MG63 (cell line): ENCODE data around the gene FURIN. TPM values are rescaled to one million over a fixed set of nuclear protein-coding genes. Genes with fewer than 3 reads are reported as not detected.
"Not testable (repeated sequence)": the region's sequence is repeated elsewhere in the genome, so short reads cannot be mapped to it uniquely, and the experiment has no call there.

Source experiments
- DNase-seq: peaks from one replicate; pipeline ENCODE4 v3.0.0-alpha.2; 2020
- H3K27me3 ChIP-seq: fragments of 250-450 bp; sonication (Bioruptor Pico); 2 replicates; pipeline ENCODE4 v1.5.1; 2020; ENCODE audit warnings: mild to moderate bottlenecking, moderate library complexity
- H3K36me3 ChIP-seq: fragments of 250-450 bp; sonication (Bioruptor Pico); 2 replicates; pipeline ENCODE4 v1.5.1; 2020; ENCODE audit warnings: mild to moderate bottlenecking, moderate library complexity
- H3K4me3 ChIP-seq: fragments of 250-450 bp; sonication (Bioruptor Pico); 2 replicates; pipeline ENCODE4 v1.5.1; 2020; ENCODE audit warnings: mild to moderate bottlenecking, moderate library complexity
- H3K9me3 ChIP-seq: fragments of 250-450 bp; sonication (Bioruptor Pico); 2 replicates; pipeline ENCODE4 v1.5.1; 2020; ENCODE audit warnings: mild to moderate bottlenecking, moderate library complexity
- total RNA-seq: library from RNA; depleted of rRNA; stranded (reverse); fragments of >200 nt; shearing (Covaris generic); gene quantifications from 2 replicates; pipeline ENCODE4 v1.2.3, GENCODE V29; 2014; ENCODE audit warnings: low replicate concordance

FURIN gene
- total RNA-seq, 1 experiment from 2014 or later = 19.3 TPM

DNA sequence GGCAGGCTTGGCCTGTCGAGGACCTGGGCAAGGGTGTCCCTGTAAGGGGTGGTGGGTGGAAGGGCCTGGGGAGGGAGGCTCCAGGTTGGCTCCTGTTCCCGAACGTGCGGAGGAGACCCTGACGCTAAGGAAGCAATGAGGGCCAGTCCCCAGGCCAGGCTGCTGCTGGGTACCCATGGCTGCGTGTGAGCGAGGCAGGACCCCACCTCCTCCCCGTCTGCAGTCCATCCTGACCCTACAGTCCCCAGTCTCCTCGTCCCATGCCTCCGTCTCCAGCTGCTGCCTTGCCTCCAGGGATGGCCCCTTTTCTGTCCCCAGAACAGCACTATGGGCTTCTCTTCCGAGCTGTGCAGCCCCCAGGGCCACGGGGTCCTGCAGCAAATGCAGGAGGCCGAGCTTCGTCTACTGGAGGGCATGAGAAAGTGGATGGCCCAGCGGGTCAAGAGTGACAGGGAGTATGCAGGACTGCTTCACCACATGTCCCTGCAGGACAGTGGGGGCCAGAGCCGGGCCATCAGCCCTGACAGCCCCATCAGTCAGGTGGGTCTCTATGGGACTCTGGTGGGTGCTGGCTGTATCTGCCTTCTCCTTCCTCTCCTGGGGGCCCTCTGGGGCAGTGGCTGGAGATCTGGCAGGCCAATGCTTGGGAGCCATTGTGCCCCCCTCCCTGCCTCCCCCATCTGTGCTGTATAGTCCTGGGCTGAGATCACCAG, 16.5 kb downstream of the FURIN start:
- H3K4me3 ChIP-seq = peak overlapping the region; percentile 37
- DNase-seq = no peak
- no peaks in the 10 kb centered on the region for H3K27me3 ChIP-seq
- no peaks in the 10 kb centered on the region for H3K9me3 ChIP-seq
- peaks cover 3% of the 10 kb centered on the region; the same call in 1 of the 2 replicates for H3K36me3 ChIP-seq

- Histone ChIP-seq H3K4me3 (no peak overlapping the region), H3K9me3 (no peaks in the 10 kb centered on the region), H3K36me3 (no peaks in the 10 kb centered on the region; the same call in 1 of the 2 replicates), H3K27me3 (no peaks in the 10 kb centered on the region)
- peak; percentile 65 for DNase-seq
Observed at GRCh38 chr15:90885432-90886290, 17.3 kb downstream of the FURIN start.

DNA sequence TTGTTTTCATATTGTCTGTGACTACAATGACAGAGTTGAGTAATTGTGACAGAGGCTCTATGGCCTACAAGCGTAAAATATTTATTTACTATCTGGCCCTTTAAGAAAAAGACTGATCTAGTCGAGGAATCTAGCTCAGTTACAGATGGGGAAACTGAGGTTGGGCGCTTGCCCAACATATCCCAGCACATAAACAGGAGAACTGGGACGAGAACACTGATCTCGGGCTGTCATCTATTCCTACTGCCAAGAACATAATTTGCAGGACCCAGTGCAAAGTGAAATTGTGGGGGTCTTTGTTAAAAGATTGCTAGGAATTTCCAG, 17.9 kb downstream of the FURIN start:
- H3K4me3 ChIP-seq = no peak overlapping the region
- no peaks in the 10 kb centered on the region; the same call in 1 of the 2 replicates for H3K36me3 ChIP-seq
- H3K27me3 ChIP-seq = no peaks in the 10 kb centered on the region
- H3K9me3 ChIP-seq = no peaks in the 10 kb centered on the region
- DNase-seq = no peak

- H3K36me3 ChIP-seq = no peaks in the 10 kb centered on the region
- no peak overlapping the region for H3K4me3 ChIP-seq
- no peak for DNase-seq
- no peaks in the 10 kb centered on the region for H3K27me3 ChIP-seq
- no peaks in the 10 kb centered on the region for H3K9me3 ChIP-seq
Observed at GRCh38 chr15:90887037-90887481, 18.7 kb downstream of the FURIN start.

DNA sequence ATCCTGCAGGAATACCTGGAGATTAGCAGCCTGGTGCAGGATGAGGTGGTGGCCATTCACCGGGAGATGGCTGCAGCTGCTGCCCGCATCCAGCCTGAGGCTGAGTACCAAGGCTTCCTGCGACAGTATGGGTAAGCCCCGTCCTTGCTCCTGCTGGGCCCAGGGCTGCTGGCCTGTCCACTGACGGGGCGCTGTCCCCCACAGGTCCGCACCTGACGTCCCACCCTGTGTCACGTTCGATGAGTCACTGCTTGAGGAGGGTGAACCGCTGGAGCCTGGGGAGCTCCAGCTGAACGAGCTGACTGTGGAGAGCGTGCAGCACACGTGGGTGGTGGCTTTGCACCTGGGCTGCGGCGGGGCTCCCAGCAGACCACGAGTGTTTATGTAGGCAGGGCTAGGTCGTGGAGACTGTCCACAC, 20.9 kb downstream of the FURIN start:
- DNase-seq = no peak

DNA sequence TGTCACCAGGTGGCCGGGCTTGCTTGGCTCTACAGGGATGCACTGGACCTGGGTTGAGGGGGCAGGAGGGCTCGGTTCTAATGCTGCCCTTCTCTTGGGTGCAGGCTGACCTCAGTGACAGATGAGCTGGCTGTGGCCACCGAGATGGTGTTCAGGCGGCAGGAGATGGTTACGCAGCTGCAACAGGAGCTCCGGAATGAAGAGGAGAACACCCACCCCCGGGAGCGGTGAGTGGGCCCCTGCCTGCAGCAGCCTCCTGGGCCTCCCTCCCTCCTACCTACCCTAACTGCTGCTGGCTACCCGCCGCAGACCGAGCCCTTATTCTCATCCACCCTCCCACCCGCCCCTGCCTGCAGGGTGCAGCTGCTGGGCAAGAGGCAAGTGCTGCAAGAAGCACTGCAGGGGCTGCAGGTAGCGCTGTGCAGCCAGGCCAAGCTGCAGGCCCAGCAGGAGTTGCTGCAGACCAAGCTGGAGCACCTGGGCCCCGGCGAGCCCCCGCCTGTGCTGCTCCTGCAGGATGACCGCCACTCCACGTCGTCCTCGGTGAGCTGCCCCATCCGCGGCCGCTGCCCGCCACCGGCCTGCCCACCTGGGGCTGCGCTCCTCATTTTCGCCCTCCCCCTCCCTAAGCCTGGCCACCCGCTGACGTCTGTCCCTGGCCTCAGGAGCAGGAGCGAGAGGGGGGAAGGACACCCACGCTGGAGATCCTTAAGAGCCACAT, 21.5 kb downstream of the FURIN start:
- H3K4me3 ChIP-seq = no peak overlapping the region
- H3K27me3 ChIP-seq = no peaks in the 10 kb centered on the region
- DNase-seq = no peak
- no peaks in the 10 kb centered on the region for H3K9me3 ChIP-seq
- no peaks in the 10 kb centered on the region for H3K36me3 ChIP-seq

More for the DNA sequence above, 20.9 kb downstream of the FURIN start:
- H3K9me3 ChIP-seq = no peaks in the 10 kb centered on the region
- H3K4me3 ChIP-seq = no peak overlapping the region
- H3K36me3 ChIP-seq = no peaks in the 10 kb centered on the region
- no peaks in the 10 kb centered on the region for H3K27me3 ChIP-seq

- no peaks in the 10 kb centered on the region for H3K36me3 ChIP-seq
- no peaks in the 10 kb centered on the region for H3K9me3 ChIP-seq
- no peaks in the 10 kb centered on the region for H3K27me3 ChIP-seq
- no peak for DNase-seq
- H3K4me3 ChIP-seq = no peak overlapping the region
Observed at GRCh38 chr15:90890839-90891238, 22.5 kb downstream of the FURIN start.

- no peaks in the 10 kb centered on the region for H3K27me3 ChIP-seq
- no peaks in the 10 kb centered on the region for H3K9me3 ChIP-seq
- H3K4me3 ChIP-seq = no peak overlapping the region
- DNase-seq = no peak
- no peaks in the 10 kb centered on the region for H3K36me3 ChIP-seq
Observed at GRCh38 chr15:90891346-90891949, 23.1 kb downstream of the FURIN start.

- H3K36me3 ChIP-seq = no peaks in the 10 kb centered on the region
- no peaks in the 10 kb centered on the region for H3K27me3 ChIP-seq
- DNase-seq = no peak
- H3K9me3 ChIP-seq = no peaks in the 10 kb centered on the region
- no peak overlapping the region for H3K4me3 ChIP-seq
Observed at GRCh38 chr15:90892023-90892422, 23.6 kb downstream of the FURIN start.

DNA sequence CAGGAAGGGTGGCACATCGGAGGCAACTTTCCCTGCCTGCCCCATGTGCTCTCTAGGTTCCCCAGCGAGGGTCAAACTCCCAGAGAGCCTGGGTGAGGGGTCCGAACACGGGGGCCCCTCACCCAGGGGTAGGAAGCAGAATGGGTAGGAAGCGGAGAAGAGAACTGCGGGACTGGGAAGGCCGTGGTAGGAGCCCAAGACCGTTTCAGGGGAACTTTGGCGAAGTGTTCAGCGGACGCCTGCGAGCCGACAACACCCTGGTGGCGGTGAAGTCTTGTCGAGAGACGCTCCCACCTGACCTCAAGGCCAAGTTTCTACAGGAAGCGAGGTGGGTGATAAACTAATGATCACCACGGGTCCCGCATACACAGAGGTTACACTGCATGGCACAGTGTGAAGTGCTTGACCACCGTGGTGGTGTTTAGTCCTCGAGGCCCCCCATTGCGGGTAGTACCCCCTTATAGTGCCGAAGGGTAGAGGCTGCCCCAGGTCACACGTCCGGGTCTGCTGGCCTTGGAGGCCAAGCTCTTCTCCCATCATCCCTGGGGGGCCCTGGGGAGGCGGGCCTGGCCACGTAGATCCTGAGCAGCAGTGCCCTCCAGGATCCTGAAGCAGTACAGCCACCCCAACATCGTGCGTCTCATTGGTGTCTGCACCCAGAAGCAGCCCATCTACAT, 24.2 kb downstream of the FURIN start:
- Histone ChIP-seq H3K9me3 (no peaks in the 10 kb centered on the region), H3K4me3 (no peak overlapping the region), H3K27me3 (no peaks in the 10 kb centered on the region), H3K36me3 (no peaks in the 10 kb centered on the region)
- DNase-seq = no peak

GRCh38 chr15:90893175-90894090, 25.0 kb downstream of the FURIN start:
- Histone ChIP-seq H3K36me3 (no peaks in the 10 kb centered on the region), H3K4me3 (no peak overlapping the region), H3K9me3 (no peaks in the 10 kb centered on the region), H3K27me3 (no peaks in the 10 kb centered on the region)
- DNase-seq = no peak

- Histone ChIP-seq H3K27me3 (no peaks in the 10 kb centered on the region), H3K9me3 (no peaks in the 10 kb centered on the region), H3K36me3 (no peaks in the 10 kb centered on the region), H3K4me3 (no peak overlapping the region)
- DNase-seq = no peak
Observed at GRCh38 chr15:90895571-90896117, 27.3 kb downstream of the FURIN start.

DNA sequence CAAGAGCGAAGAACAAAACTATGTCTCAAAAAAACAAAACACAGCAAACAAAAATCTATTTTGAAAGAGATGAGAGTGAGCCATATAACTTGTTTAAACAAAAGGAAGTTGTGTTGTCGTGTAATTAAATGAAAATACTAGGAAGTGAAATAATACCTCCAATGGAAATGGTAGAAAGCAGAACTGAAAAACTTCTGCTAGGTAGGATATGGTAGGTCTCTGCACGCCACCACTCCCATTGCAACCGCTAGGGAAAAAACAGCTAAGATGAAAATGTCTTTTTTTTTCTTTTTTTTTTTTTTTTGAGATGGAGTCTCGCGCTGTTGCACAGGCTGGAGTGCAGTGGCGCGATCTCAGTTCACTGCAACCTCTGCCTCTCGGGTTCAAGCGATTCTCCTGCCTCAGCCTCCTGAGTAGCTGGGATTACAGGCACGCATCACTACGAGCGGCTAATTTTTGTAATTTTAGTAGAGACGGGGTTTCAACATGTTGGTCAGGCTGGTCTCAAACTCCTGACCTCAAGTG, 28.8 kb downstream of the FURIN start:
- DNase-seq, H3K9me3 ChIP-seq, H3K36me3 ChIP-seq, H3K27me3 ChIP-seq, H3K4me3 ChIP-seq: not testable (repeated sequence)

GRCh38 chr15:90901175-90902039, 33.0 kb downstream of the FURIN start:
- H3K36me3 ChIP-seq = peaks cover 17% of the 10 kb centered on the region
- no peaks in the 10 kb centered on the region for H3K9me3 ChIP-seq
- no peak for DNase-seq
- H3K4me3 ChIP-seq = peak overlapping the region; percentile 71
- no peaks in the 10 kb centered on the region for H3K27me3 ChIP-seq
